Loucy (cell line): ENCODE measurements around the gene EMC1.
"Not testable (repeated sequence)": the region's sequence is repeated elsewhere in the genome, so short reads cannot be mapped to it uniquely, and the experiment has no call there.

Source experiments
- EZH2phosphoT487 ChIP-seq: fragments of 200-600 bp; IDR thresholded peaks from 2 replicates; pipeline ENCODE4 v1.6.1; 2018; ENCODE audit warnings: antibody characterized with exemption, mild to moderate bottlenecking, moderate library complexity, borderline replicate concordance
- TF ChIP-seq, protein P1 (sequence below): fragments of 200-600 bp; sonication (generic); conservative IDR thresholded peaks from 2 replicates; pipeline ENCODE4 v1.5.1; 2014; ENCODE audit warnings: mild to moderate bottlenecking, antibody characterized with exemption, low read length

DNA sequence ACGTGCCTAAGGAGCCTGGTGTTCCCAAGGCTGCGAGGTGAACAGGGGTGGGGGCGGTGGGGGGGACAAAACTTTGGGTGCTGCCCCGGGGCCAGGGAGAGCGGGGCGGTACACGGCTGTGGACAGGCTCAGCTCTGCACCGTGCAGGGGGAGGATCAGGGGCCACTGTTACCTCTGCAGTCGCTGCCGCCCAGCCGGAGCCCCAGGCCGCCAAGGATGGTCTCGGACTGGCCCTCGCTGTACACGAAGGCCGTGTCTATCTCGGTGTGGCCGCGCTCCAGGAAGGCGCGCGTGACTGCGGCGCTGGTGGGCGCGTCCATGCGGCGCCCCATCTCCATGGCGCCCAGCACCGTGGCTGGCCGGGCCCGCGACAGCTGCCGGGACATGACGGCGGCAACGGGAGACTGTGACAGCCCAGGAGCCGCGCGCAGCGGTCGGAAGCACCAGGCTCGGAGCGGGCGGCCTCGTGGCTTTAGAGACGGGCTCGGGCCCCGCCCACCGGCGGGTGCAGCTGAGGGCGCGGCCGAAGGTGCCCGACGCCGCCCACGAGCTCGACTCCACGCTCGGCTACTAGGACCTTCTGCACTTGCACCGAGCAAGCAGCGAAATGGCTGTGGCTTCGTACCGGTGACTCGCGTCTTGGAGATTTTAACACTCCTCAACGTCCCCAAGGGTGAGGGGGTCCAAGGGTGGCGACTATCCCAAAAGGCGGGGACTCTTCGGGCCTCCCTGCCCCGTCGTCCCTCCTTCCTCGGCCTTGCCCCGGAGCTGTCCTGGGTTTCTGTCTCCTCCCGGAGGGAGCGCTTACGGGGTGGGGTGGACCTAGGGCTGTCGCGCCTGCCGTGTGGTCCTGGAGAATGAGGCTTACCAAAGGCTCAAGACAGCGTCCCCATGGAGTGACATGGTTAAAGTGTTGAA lies 37.3 kb upstream of the EMC1 start, which contains the start of gene AKR7A3:
- TF ChIP-seq, protein P1, sequence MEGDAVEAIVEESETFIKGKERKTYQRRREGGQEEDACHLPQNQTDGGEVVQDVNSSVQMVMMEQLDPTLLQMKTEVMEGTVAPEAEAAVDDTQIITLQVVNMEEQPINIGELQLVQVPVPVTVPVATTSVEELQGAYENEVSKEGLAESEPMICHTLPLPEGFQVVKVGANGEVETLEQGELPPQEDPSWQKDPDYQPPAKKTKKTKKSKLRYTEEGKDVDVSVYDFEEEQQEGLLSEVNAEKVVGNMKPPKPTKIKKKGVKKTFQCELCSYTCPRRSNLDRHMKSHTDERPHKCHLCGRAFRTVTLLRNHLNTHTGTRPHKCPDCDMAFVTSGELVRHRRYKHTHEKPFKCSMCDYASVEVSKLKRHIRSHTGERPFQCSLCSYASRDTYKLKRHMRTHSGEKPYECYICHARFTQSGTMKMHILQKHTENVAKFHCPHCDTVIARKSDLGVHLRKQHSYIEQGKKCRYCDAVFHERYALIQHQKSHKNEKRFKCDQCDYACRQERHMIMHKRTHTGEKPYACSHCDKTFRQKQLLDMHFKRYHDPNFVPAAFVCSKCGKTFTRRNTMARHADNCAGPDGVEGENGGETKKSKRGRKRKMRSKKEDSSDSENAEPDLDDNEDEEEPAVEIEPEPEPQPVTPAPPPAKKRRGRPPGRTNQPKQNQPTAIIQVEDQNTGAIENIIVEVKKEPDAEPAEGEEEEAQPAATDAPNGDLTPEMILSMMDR: not testable (repeated sequence)
- not testable (repeated sequence) for TF ChIP-seq EZH2phosphoT487
